KOPT-K1 (cell line): ENCODE results near the gene TBC1D17.

Experiments used
- H3K27ac ChIP-seq: fragments of 200-600 bp; sonication (generic); 2 replicates; pipeline ENCODE4 v1.5.1; 2016; ENCODE audit warnings: antibody characterized with exemption, mild to moderate bottlenecking, low read depth, low read length; ENCODE audit not compliant: poor library complexity, severe bottlenecking
- H3K36me3 ChIP-seq: fragments of 200-600 bp; sonication (generic); 2 replicates; pipeline ENCODE4 v1.5.1; 2017; ENCODE audit warnings: antibody characterized with exemption, mild to moderate bottlenecking, low read length, moderate library complexity; ENCODE audit not compliant: insufficient read depth
- H3K9me3 ChIP-seq: fragments of 200-600 bp; sonication (generic); 2 replicates; pipeline ENCODE4 v1.5.1; 2017; ENCODE audit warnings: antibody characterized with exemption, low read length, mild to moderate bottlenecking; ENCODE audit not compliant: insufficient read depth, poor library complexity, severe bottlenecking

Gene TBC1D17

GRCh38 chr19:49877020-49877878 lies at the start of gene TBC1D17, which contains the start of gene AKT1S1:
Gene TBC1D17, plus strand, starts transcription at chr19:49877702. Its CDS starts 22 bp downstream, at chr19:49877724.
Gene AKT1S1, minus strand, starts transcription at chr19:49877355. Its CDS starts 4,060 bp downstream, at chr19:49873295.
- peaks cover 17% of the 10 kb centered on the region; the same call in 1 of the 2 replicates for H3K36me3 ChIP-seq
- peak within 1 kb of the TSS; percentile 96 for H3K27ac ChIP-seq

GRCh38 chr19:49829200-49829599 lies 48.3 kb upstream of the TBC1D17 start:
- Histone ChIP-seq H3K36me3 (peaks cover 57% of the 10 kb centered on the region), H3K27ac (no peak overlapping the region), H3K9me3 (no peaks in the 10 kb centered on the region)

More at GRCh38 chr19:49877020-49877878, at the start of gene TBC1D17, which contains the start of gene AKT1S1:
- no peaks in the 10 kb centered on the region for H3K9me3 ChIP-seq

- H3K36me3 ChIP-seq, result peaks cover 57% of the 10 kb centered on the region
- H3K9me3 ChIP-seq, result no peaks in the 10 kb centered on the region
- H3K27ac ChIP-seq, result no peak overlapping the region
Observed at GRCh38 chr19:49829721-49830120, 47.8 kb upstream of the TBC1D17 start.

- Histone ChIP-seq H3K36me3 (peaks cover 67% of the 10 kb centered on the region), H3K27ac (no peak overlapping the region), H3K9me3 (no peaks in the 10 kb centered on the region)
Observed at GRCh38 chr19:49830766-49831165, 46.7 kb upstream of the TBC1D17 start.

GRCh38 chr19:49831592-49831991 lies 45.9 kb upstream of the TBC1D17 start:
- Histone ChIP-seq H3K9me3 (no peaks in the 10 kb centered on the region), H3K36me3 (peaks cover 75% of the 10 kb centered on the region), H3K27ac (no peak overlapping the region)

GRCh38 chr19:49832556-49832955 lies 44.9 kb upstream of the TBC1D17 start:
- H3K27ac ChIP-seq, result peak overlapping the region; percentile 47
- no peaks in the 10 kb centered on the region for H3K9me3 ChIP-seq
- peaks cover 76% of the 10 kb centered on the region for H3K36me3 ChIP-seq

GRCh38 chr19:49833599-49833998 lies 43.9 kb upstream of the TBC1D17 start:
- Histone ChIP-seq H3K9me3 (no peaks in the 10 kb centered on the region), H3K27ac (no peak overlapping the region), H3K36me3 (peaks cover 86% of the 10 kb centered on the region)

GRCh38 chr19:49835562-49835961 lies 41.9 kb upstream of the TBC1D17 start:
- Histone ChIP-seq H3K36me3 (peaks cover 97% of the 10 kb centered on the region), H3K27ac (no peak overlapping the region)

GRCh38 chr19:49836176-49837008 lies 41.1 kb upstream of the TBC1D17 start:
- Histone ChIP-seq H3K9me3 (no peaks in the 10 kb centered on the region), H3K27ac (no peak overlapping the region), H3K36me3 (peaks cover 95% of the 10 kb centered on the region)

More at GRCh38 chr19:49835562-49835961, 41.9 kb upstream of the TBC1D17 start:
- H3K9me3 ChIP-seq, result no peaks in the 10 kb centered on the region

- H3K27ac ChIP-seq, result no peak overlapping the region
- H3K9me3 ChIP-seq, result no peaks in the 10 kb centered on the region
- peaks cover 89% of the 10 kb centered on the region for H3K36me3 ChIP-seq
Observed at GRCh38 chr19:49837009-49837310, 40.5 kb upstream of the TBC1D17 start.

GRCh38 chr19:49837425-49837824 lies 40.1 kb upstream of the TBC1D17 start:
- H3K27ac ChIP-seq, result no peak overlapping the region
- H3K9me3 ChIP-seq, result no peaks in the 10 kb centered on the region
- H3K36me3 ChIP-seq, result peaks cover 85% of the 10 kb centered on the region

- Histone ChIP-seq H3K27ac (no peak overlapping the region), H3K36me3 (peaks cover 69% of the 10 kb centered on the region), H3K9me3 (no peaks in the 10 kb centered on the region)
Observed at GRCh38 chr19:49838885-49839588, 38.5 kb upstream of the TBC1D17 start.

GRCh38 chr19:49839713-49840112 lies 37.8 kb upstream of the TBC1D17 start:
- H3K27ac ChIP-seq, result no peak overlapping the region
- no peaks in the 10 kb centered on the region for H3K9me3 ChIP-seq
- peaks cover 62% of the 10 kb centered on the region for H3K36me3 ChIP-seq

GRCh38 chr19:49840321-49840720 lies 37.2 kb upstream of the TBC1D17 start:
- Histone ChIP-seq H3K36me3 (peaks cover 56% of the 10 kb centered on the region), H3K9me3 (no peaks in the 10 kb centered on the region), H3K27ac (no peak overlapping the region)
